SK-N-MC (cell line): Measurements from ENCODE around the gene TP63.
A peak's percentile ranks its signal among the peaks of the same experiment; 100 is the strongest.

Experiments used
- DNase-seq: peaks from one replicate; pipeline ENCODE4 v3.0.0-alpha.2; 2011; ENCODE audit warnings: low read depth, low spot score
- H3K27ac ChIP-seq: fragments of 200-600 bp; sonication (generic); 2 replicates; pipeline ENCODE4 v1.5.1; 2016; ENCODE audit warnings: mixed run types
- H3K36me3 ChIP-seq: fragments of 200-600 bp; sonication (generic); 2 replicates; pipeline ENCODE4 v1.6.1; 2017; ENCODE audit warnings: antibody characterized with exemption, low read length, mixed read lengths; ENCODE audit not compliant: insufficient read depth
- H3K4me3 ChIP-seq: fragments of 200-600 bp; sonication (generic); 2 replicates; pipeline ENCODE4 v1.5.1; 2016
- H3K9ac ChIP-seq: fragments of 200-600 bp; sonication (generic); 2 replicates; pipeline ENCODE4 v1.8.0; 2017; ENCODE audit warnings: mixed run types, mixed read lengths; ENCODE audit not compliant: insufficient read length
- H3K9me3 ChIP-seq: fragments of 200-600 bp; sonication (generic); 2 replicates; pipeline ENCODE4 v1.6.1; 2017; ENCODE audit warnings: low read depth, mild to moderate bottlenecking, antibody characterized with exemption, low read length, moderate library complexity, mixed read lengths
- EZH2 ChIP-seq: fragments of 200-600 bp; sonication (generic); IDR thresholded peaks from one replicate; pipeline ENCODE4 v1.6.1; 2017; ENCODE audit warnings: antibody characterized with exemption
- FOXP2 ChIP-seq: optimal IDR thresholded peaks from 2 replicates; pipeline ENCODE3; 2011; ENCODE audit warnings: mild to moderate bottlenecking, moderate library complexity; ENCODE audit not compliant: insufficient read depth; ENCODE audit errors: extremely low read length, control extremely low read depth
- POLR2AphosphoS5 ChIP-seq: IDR thresholded peaks from 2 replicates; pipeline ENCODE4 v1.6.1; 2012; ENCODE audit warnings: mild to moderate bottlenecking, low read depth, low read length, borderline replicate concordance

TP63 gene

DNA sequence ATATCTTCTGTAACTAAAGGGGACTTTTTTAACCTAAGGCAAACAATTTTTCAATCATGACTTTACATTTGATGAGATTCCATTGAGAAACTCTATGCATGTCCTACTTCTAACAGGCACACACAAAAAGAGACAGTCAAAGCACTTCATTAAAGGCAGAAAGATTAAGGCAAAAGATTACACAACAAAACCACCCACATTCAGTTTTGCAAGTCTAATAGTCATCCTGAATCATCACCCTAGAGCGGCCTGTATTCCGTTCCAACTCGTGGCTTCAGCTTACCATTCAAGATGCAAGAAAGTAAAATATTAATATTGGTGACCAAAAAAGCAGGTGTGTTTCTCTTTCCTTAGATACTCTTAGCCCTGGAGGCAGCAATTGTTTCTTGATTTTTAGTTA lies 283.6 kb downstream of the TP63 start:
- H3K27ac ChIP-seq, result no peak overlapping the region
- peak; percentile 76 for DNase-seq

DNA sequence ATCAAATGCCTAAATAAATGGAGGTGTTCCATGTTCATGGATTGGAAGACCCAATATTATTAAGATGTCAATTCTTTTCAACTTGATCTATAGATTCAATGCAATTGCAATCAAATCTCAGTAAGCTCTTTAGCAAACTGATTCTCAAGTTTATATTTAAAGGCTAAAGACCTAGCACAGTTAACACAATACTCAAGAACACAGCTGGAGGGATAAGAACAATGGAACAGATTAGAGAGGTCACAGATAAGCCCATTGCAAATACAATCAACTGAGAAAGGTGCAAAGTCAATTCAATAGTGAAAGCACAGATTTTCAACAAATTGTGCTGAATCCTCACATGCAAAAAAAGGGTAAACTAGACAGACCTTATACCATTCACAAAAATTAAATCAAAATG lies 290.6 kb downstream of the TP63 start:
- TF ChIP-seq POLR2AphosphoS5 (no peak), EZH2 (no peak), FOXP2 (no peak)
- no peak overlapping the region for H3K4me3 ChIP-seq
- no peak overlapping the region for H3K27ac ChIP-seq
- H3K9me3 ChIP-seq, result peaks cover 12% of the 10 kb centered on the region; the same call in 1 of the 2 replicates
- H3K36me3 ChIP-seq, result no peaks in the 10 kb centered on the region
- DNase-seq, result no peak
- no peak overlapping the region for H3K9ac ChIP-seq

More for the DNA sequence above, 283.6 kb downstream of the TP63 start:
- Histone ChIP-seq H3K36me3 (no peaks in the 10 kb centered on the region), H3K9me3 (peaks cover 17% of the 10 kb centered on the region; the same call in 1 of the 2 replicates), H3K9ac (no peak overlapping the region), H3K4me3 (no peak overlapping the region)
- no peak for TF ChIP-seq FOXP2
- peak; percentile 23; the same call in 1 of the 2 replicates for TF ChIP-seq POLR2AphosphoS5
- TF ChIP-seq EZH2, result no peak

DNA sequence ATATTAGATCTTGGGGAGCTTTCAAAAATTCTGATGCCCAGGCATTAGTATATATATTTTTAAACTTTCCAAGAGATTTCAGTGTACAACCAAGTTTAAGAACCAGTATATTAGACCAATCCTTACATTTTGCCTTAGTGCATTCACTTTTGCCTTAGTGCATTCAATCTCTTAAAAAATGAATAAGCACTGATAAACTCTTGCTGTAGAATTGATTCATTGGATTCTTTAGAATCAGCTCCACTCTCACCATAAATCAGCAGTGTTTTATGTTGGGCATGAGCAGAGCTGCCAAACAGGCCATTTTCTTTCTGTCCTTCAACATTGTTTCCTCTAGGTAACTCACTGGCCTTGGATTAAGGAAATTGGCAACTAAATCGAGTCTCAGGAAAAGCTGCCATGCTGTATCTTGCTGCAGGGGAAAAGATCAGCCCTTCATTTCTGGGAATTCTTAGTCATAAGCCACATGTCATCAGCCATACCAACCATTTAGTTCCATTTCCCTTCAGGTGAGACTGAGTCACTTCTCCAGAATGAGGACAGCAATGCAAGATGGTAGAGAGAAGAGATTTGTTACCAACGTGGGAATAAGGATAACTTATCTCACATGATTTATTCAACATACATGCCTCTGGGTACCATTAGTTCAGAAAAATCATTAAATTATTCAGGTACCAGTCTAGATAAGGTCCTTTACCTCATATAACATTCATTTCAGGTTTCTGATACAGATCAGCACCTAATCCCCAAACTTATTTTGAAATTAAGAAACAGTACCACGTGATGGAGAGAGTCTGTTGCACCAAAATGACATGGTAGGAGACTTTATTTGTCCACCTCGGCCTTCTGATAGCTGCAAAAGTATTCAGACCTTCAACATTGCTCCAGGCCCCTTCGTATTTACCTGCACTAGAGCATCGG lies 297.0 kb downstream of the TP63 start:
- Histone ChIP-seq H3K36me3 (no peaks in the 10 kb centered on the region; the same call in 1 of the 2 replicates), H3K9ac (no peak overlapping the region), H3K27ac (no peak overlapping the region), H3K9me3 (no peaks in the 10 kb centered on the region), H3K4me3 (no peak overlapping the region)
- DNase-seq, result no peak
- TF ChIP-seq EZH2 (no peak), POLR2AphosphoS5 (no peak), FOXP2 (no peak)

DNA sequence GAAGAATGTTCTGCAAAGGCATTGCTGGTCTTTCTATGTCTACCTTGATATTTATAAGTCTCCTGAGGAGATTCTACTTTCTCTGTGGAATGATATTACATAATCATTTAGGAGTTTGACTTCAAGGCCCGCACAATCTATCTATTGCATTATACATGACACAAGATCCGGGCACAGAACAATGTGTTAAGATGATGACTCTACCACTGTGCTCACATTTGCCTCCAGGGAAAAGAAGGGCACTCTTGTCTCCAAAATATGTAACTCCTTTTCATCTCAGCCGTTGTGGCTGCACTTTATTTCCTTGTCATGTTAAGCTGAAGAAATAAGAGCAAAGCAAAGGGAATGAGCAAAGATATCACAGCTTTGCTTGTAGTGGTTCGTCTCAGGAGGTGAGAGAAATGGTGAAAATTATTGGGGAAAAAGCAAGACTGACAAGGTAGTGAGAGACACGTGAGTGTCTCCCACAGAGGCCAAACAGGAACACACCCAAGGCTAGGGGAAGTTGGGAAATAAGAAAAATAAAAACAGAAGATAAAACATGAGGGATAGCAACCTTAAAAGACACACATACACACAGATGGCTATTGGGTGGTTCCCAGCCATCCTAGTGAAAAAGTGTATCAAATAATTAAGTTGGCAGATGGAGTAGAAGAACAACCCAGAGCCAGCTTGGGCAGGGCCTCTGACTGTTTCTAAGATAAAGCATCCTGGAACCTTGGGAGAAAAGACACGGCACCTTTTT lies 305.2 kb downstream of the TP63 start:
- Histone ChIP-seq H3K27ac (peak overlapping the region; percentile 92), H3K9me3 (no peaks in the 10 kb centered on the region), H3K4me3 (peak overlapping the region; percentile 38), H3K36me3 (no peaks in the 10 kb centered on the region; the same call in 1 of the 2 replicates), H3K9ac (peak overlapping the region; percentile 54)
- TF ChIP-seq EZH2 (no peak), FOXP2 (no peak), POLR2AphosphoS5 (no peak)
- peak; percentile 81 for DNase-seq

DNA sequence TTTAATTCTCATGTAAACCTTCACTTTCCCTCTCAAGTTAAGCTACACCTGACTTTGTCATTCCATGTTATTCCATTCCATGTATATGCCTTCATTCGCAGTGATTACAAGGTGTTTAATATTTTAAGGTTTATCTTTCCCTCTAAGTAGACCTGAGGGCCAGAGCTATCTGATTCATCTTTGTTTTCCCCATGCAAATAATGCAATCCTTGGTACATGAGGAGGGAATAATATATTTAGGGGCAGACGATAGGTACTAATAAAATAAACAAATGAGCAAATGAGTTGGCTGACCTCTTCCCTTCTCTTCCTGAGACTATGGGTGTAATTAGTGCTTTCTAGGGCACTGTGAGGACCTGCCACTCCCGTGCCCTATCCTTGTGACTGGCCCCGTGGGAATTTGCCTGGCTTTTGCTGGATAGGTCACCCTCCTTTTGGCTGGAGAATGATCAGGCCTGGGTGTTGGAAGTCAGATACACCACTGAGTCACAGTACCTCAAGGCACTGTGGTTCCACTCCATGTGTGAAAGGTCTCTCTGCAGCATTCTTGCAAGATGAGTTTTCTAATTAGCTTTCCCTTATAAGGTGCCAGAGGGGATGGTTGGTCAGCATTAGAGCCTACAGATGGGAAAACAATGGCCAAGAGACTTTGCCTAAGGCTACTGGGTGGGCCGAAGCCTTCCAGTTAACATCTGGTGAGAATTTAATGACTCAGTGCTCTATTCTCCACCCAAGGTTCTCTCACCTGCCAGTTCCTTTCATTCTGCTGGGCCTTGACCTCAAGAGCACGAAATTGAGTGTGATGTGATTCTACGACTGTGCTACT lies 306.3 kb downstream of the TP63 start:
- Histone ChIP-seq H3K27ac (peak overlapping the region; percentile 92), H3K4me3 (no peak overlapping the region)

DNA sequence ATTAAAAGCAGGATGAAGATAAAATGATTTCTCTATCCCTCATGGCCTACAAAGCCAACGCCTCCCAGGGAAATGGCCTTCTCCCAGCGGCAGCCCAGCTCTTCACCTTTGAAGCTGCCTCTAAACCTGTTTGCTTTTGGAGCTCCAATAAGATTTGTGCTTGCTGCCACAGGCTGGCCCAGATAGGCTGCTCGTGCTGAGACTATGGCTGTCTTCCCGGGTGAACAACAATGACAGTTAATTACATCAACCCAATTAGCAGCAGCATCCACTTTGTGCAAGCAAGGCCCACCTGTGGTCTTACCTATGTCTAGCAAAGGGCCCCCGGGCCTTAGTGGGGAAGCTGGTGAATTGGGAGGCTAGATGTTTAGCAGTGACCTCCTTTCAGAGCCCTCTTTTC lies 309.9 kb downstream of the TP63 start:
- Histone ChIP-seq H3K9me3 (no peaks in the 10 kb centered on the region), H3K4me3 (no peak overlapping the region), H3K27ac (peak overlapping the region; percentile 42), H3K36me3 (no peaks in the 10 kb centered on the region), H3K9ac (no peak overlapping the region)
- no peak for DNase-seq
- no peak for TF ChIP-seq EZH2
- TF ChIP-seq FOXP2, result no peak
- TF ChIP-seq POLR2AphosphoS5, result no peak

More for the DNA sequence above, 306.3 kb downstream of the TP63 start:
- Histone ChIP-seq H3K9ac (no peak overlapping the region), H3K36me3 (no peaks in the 10 kb centered on the region; the same call in 1 of the 2 replicates), H3K9me3 (no peaks in the 10 kb centered on the region)
- TF ChIP-seq POLR2AphosphoS5, result no peak
- TF ChIP-seq FOXP2, result no peak
- no peak for TF ChIP-seq EZH2
- no peak for DNase-seq

DNA sequence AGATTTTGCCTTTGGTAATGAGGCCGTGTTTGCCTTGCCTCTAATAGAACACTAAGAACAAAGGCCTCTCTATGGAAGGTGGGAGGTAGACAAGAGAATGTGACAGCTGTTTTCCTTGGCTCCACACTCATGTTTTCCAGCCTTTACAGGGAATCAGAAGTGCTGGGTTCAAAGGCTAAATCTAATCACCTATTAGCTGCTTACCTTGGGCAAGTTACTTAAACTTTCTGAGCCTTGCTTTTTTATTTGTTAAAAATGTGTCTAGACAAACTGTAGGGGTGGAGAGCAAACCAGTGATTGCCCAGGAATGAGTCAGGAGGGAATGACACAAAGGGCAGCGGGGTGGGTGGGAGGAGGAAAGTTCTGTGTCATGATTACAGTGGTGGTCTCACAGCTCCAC lies 310.5 kb downstream of the TP63 start:
- Histone ChIP-seq H3K9me3 (no peaks in the 10 kb centered on the region), H3K9ac (no peak overlapping the region), H3K36me3 (no peaks in the 10 kb centered on the region), H3K4me3 (no peak overlapping the region), H3K27ac (peak overlapping the region; percentile 42)
- DNase-seq, result no peak
- TF ChIP-seq POLR2AphosphoS5, result no peak
- TF ChIP-seq EZH2, result no peak

DNA sequence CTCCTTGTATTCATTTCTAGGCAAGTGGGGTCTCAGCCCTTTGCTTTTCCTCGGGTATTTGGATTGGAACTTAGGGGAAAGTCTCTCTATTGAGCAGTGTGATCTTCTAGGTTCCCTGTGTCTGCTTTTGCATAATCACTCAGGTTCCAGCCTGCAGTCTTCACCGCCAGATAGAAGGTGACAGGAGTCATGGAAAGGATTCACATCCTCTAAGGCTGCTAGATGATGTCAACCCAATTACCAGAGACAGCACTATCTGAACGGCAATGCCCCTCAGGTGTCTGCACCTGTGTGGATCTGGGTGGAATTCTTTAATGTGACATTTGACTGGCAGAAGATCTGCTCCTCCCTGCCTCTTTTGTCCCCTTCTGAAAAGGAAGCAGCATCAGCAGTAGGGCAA lies 311.8 kb downstream of the TP63 start:
- DNase-seq, result no peak
- H3K36me3 ChIP-seq, result no peaks in the 10 kb centered on the region
- no peak overlapping the region for H3K9ac ChIP-seq
- H3K9me3 ChIP-seq, result no peaks in the 10 kb centered on the region
- TF ChIP-seq FOXP2 (no peak), POLR2AphosphoS5 (no peak), EZH2 (no peak)
- no peak overlapping the region for H3K4me3 ChIP-seq
- peak overlapping the region; percentile 61 for H3K27ac ChIP-seq
